Effector memory CD4-positive, alpha-beta T cell (primary cell): ENCODE measurements around the gene UBASH3B.

Source experiments
- DNase-seq, 3 donors: peaks; one replicate each; pipeline ENCODE4 v3.0.0-alpha.2; 2020
- H3K27ac ChIP-seq: 2 replicates; pipeline ENCODE4 v1.7.0; 2013; ENCODE audit warnings: mild to moderate bottlenecking, low read length, moderate library complexity; ENCODE audit not compliant: insufficient read depth, poor library complexity, severe bottlenecking
- H3K27me3 ChIP-seq: replicated peaks from 2 replicates; pipeline ENCODE4 v1.7.0; 2013; ENCODE audit warnings: mild to moderate bottlenecking, low read length; ENCODE audit not compliant: insufficient read depth, control insufficient read depth, poor library complexity, severe bottlenecking
- H3K36me3 ChIP-seq: 2 replicates; pipeline ENCODE4 v1.7.0; 2013; ENCODE audit warnings: mild to moderate bottlenecking, low read length, moderate library complexity; ENCODE audit not compliant: control insufficient read depth, insufficient read depth
- H3K4me1 ChIP-seq: 2 replicates; pipeline ENCODE4 v1.7.0; 2013; ENCODE audit warnings: low read length, mild to moderate bottlenecking; ENCODE audit not compliant: control insufficient read depth, insufficient read depth, poor library complexity, severe bottlenecking
- H3K4me3 ChIP-seq: 2 replicates; pipeline ENCODE4 v1.7.0; 2013; ENCODE audit warnings: low read length, low read depth, mild to moderate bottlenecking; ENCODE audit not compliant: insufficient read depth, poor library complexity, severe bottlenecking
- H3K9me3 ChIP-seq: 2 replicates; pipeline ENCODE4 v1.7.0; 2013; ENCODE audit warnings: mild to moderate bottlenecking, low read length, moderate library complexity; ENCODE audit not compliant: control insufficient read depth

The UBASH3B gene

GRCh38 chr11:122746611-122747244, 91.2 kb downstream of the UBASH3B start:
- H3K27me3 ChIP-seq, result no peaks in the 10 kb centered on the region
- H3K9me3 ChIP-seq, result no peaks in the 10 kb centered on the region
- no peak for DNase-seq
- peaks cover 56% of the 10 kb centered on the region for H3K4me1 ChIP-seq
- H3K36me3 ChIP-seq, result no peaks in the 10 kb centered on the region
- H3K4me3 ChIP-seq, result no peak overlapping the region
- peak overlapping the region; percentile 53 for H3K27ac ChIP-seq

- H3K27me3 ChIP-seq, result no peaks in the 10 kb centered on the region
- no peak overlapping the region for H3K4me3 ChIP-seq
- no peak for DNase-seq
- no peaks in the 10 kb centered on the region for H3K9me3 ChIP-seq
- peaks cover 56% of the 10 kb centered on the region for H3K4me1 ChIP-seq
- no peak overlapping the region for H3K27ac ChIP-seq
- H3K36me3 ChIP-seq, result no peaks in the 10 kb centered on the region
Observed at GRCh38 chr11:122747351-122747781, 91.8 kb downstream of the UBASH3B start.

GRCh38 chr11:122749005-122749687, 93.6 kb downstream of the UBASH3B start:
- Histone ChIP-seq H3K36me3 (no peaks in the 10 kb centered on the region), H3K27ac (no peak overlapping the region), H3K4me3 (no peak overlapping the region), H3K9me3 (no peaks in the 10 kb centered on the region), H3K27me3 (no peaks in the 10 kb centered on the region), H3K4me1 (peaks cover 40% of the 10 kb centered on the region)
- DNase-seq, result peak in 2 of 3 donors; percentile 11 to 27

GRCh38 chr11:122750049-122750448, 94.5 kb downstream of the UBASH3B start:
- Histone ChIP-seq H3K9me3 (no peaks in the 10 kb centered on the region), H3K27me3 (no peaks in the 10 kb centered on the region), H3K4me3 (no peak overlapping the region), H3K36me3 (no peaks in the 10 kb centered on the region), H3K4me1 (peaks cover 32% of the 10 kb centered on the region), H3K27ac (no peak overlapping the region)
- DNase-seq, result no peak

- no peaks in the 10 kb centered on the region for H3K27me3 ChIP-seq
- H3K4me3 ChIP-seq, result no peak overlapping the region
- H3K4me1 ChIP-seq, result peaks cover 23% of the 10 kb centered on the region
- no peak overlapping the region for H3K27ac ChIP-seq
- no peaks in the 10 kb centered on the region for H3K36me3 ChIP-seq
- no peak for DNase-seq
- H3K9me3 ChIP-seq, result no peaks in the 10 kb centered on the region
Observed at GRCh38 chr11:122751292-122752070, 96.0 kb downstream of the UBASH3B start.

- Histone ChIP-seq H3K36me3 (no peaks in the 10 kb centered on the region), H3K27ac (no peak overlapping the region), H3K4me1 (peaks cover 8% of the 10 kb centered on the region), H3K27me3 (no peaks in the 10 kb centered on the region), H3K4me3 (no peak overlapping the region), H3K9me3 (no peaks in the 10 kb centered on the region)
- no peak for DNase-seq
Observed at GRCh38 chr11:122754028-122754427, 98.5 kb downstream of the UBASH3B start.

GRCh38 chr11:122754553-122755322, 99.2 kb downstream of the UBASH3B start:
- H3K9me3 ChIP-seq, result no peaks in the 10 kb centered on the region
- DNase-seq, result peak in 1 of 3 donors; percentile 7
- peaks cover 5% of the 10 kb centered on the region for H3K4me1 ChIP-seq
- H3K36me3 ChIP-seq, result no peaks in the 10 kb centered on the region
- no peak overlapping the region for H3K27ac ChIP-seq
- H3K27me3 ChIP-seq, result no peaks in the 10 kb centered on the region
- H3K4me3 ChIP-seq, result no peak overlapping the region

GRCh38 chr11:122755409-122755808, 99.9 kb downstream of the UBASH3B start:
- Histone ChIP-seq H3K4me3 (no peak overlapping the region), H3K27me3 (no peaks in the 10 kb centered on the region), H3K9me3 (no peaks in the 10 kb centered on the region), H3K4me1 (peaks cover 5% of the 10 kb centered on the region), H3K27ac (no peak overlapping the region), H3K36me3 (no peaks in the 10 kb centered on the region)
- no peak for DNase-seq

GRCh38 chr11:122755941-122756340, 100.4 kb downstream of the UBASH3B start:
- Histone ChIP-seq H3K9me3 (no peaks in the 10 kb centered on the region), H3K27ac (no peak overlapping the region)

More at GRCh38 chr11:122755941-122756340, 100.4 kb downstream of the UBASH3B start:
- H3K36me3 ChIP-seq, result no peaks in the 10 kb centered on the region
- peaks cover 5% of the 10 kb centered on the region for H3K4me1 ChIP-seq
- DNase-seq, result no peak
- no peak overlapping the region for H3K4me3 ChIP-seq
- no peaks in the 10 kb centered on the region for H3K27me3 ChIP-seq
